IMR-90 (cell line): ENCODE measurements around the gene OLFM4. TPM values are rescaled to one million over a fixed set of nuclear protein-coding genes. Genes with fewer than 3 reads are reported as not detected.

Experiments used
- ATAC-seq: fragments of 200-7000 bp; cut with Tn5 transposase; 2 replicates; pipeline ENCODE4 v1.9.1; 2020; ENCODE audit warnings: low read depth, mild to moderate bottlenecking, moderate library complexity
- BruUV-seq: library from RNA; stranded (reverse); fragments of 400-500 nt; replicated peaks from 2 replicates; lab custom pipeline; 2021; lab: Mats Ljungman, UMichigan
- CTCF ChIA-PET: fragments of 300-600 bp; formaldehyde crosslinking; extraction: SDS; loops from one replicate; lab custom pipeline; 2021; ENCODE audit warnings: antibody characterized with exemption; lab: Yijun Ruan, JAX
- POLR2A ChIA-PET: fragments of 300-600 bp; sonication (Branson Sonifier 250); formaldehyde crosslinking; loops from one replicate; lab custom pipeline; 2022; ENCODE audit warnings: antibody characterized with exemption; ENCODE audit not compliant: unreplicated experiment; lab: Charles Lee
- DNase-seq: peaks from one replicate; pipeline ENCODE4 v3.0.0; 2013
- H2AFZ ChIP-seq: replicated peaks from 2 replicates; pipeline ENCODE3; 2013; ENCODE audit warnings: low read length, mild to moderate bottlenecking; ENCODE audit not compliant: poor library complexity
- H2AK5ac ChIP-seq: 2 replicates; pipeline ENCODE4 v1.6.1; 2013; ENCODE audit warnings: low read depth, low read length, inconsistent platforms
- H2AK9ac ChIP-seq: replicated peaks from 2 replicates; pipeline ENCODE3; 2013; ENCODE audit warnings: mild to moderate bottlenecking, low read depth, low read length, moderate library complexity; ENCODE audit not compliant: poor library complexity
- H2BK120ac ChIP-seq: 2 replicates; pipeline ENCODE4 v1.6.1; 2013; ENCODE audit warnings: low read depth, low read length, inconsistent platforms
- H2BK15ac ChIP-seq: 3 replicates; pipeline ENCODE4 v1.6.1; 2013; ENCODE audit warnings: low read depth, low read length, inconsistent platforms
- H2BK20ac ChIP-seq: 2 replicates; pipeline ENCODE4 v1.6.1; 2013; ENCODE audit warnings: low read depth, mild to moderate bottlenecking, inconsistent platforms, low read length, moderate library complexity
- H2BK5ac ChIP-seq: 2 replicates; pipeline ENCODE4 v1.6.1; 2013; ENCODE audit warnings: mild to moderate bottlenecking, low read depth, low read length, inconsistent platforms; ENCODE audit not compliant: poor library complexity, severe bottlenecking
- H3K14ac ChIP-seq: replicated peaks from 2 replicates; pipeline ENCODE4 v1.6.1; 2013; ENCODE audit warnings: low read depth, low read length, inconsistent platforms
- H3K18ac ChIP-seq: 2 replicates; pipeline ENCODE4 v1.6.1; 2013; ENCODE audit warnings: low read depth, low read length, control low read depth
- H3K23ac ChIP-seq: 2 replicates; pipeline ENCODE4 v1.6.1; 2013; ENCODE audit warnings: low read depth, low read length, inconsistent platforms
- H3K27ac ChIP-seq: 2 replicates; pipeline ENCODE4 v1.5.1; 2013; ENCODE audit warnings: mild to moderate bottlenecking, control low read depth, low read length; ENCODE audit not compliant: insufficient read depth
- H3K27me3 ChIP-seq: 2 replicates; pipeline ENCODE4 v1.6.1; 2013; ENCODE audit warnings: low read length; ENCODE audit not compliant: control insufficient read depth, insufficient read depth
- H3K36me3 ChIP-seq: 2 replicates; pipeline ENCODE4 v1.6.1; 2013; ENCODE audit warnings: low read length, mixed read lengths; ENCODE audit not compliant: control insufficient read depth, insufficient read depth
- H3K4ac ChIP-seq: 2 replicates; pipeline ENCODE4 v1.6.1; 2013; ENCODE audit warnings: low read depth, low read length, inconsistent platforms
- H3K4me1 ChIP-seq: 2 replicates; pipeline ENCODE4 v1.6.1; 2013; ENCODE audit warnings: low read length, mixed read lengths; ENCODE audit not compliant: control insufficient read depth, insufficient read depth
- H3K4me2 ChIP-seq: 2 replicates; pipeline ENCODE4 v1.6.1; 2013; ENCODE audit warnings: low read depth, mild to moderate bottlenecking, control low read depth, low read length, moderate library complexity
- H3K4me3 ChIP-seq: 2 replicates; pipeline ENCODE4 v1.5.1; 2013; ENCODE audit warnings: low read depth, mild to moderate bottlenecking, control low read depth, low read length, moderate library complexity; ENCODE audit not compliant: insufficient read depth
- H3K56ac ChIP-seq: 2 replicates; pipeline ENCODE4 v1.6.1; 2013; ENCODE audit warnings: low read length, inconsistent platforms; ENCODE audit not compliant: insufficient read depth; ENCODE audit errors: extremely low read depth
- H3K79me1 ChIP-seq, 2 experiments: 2 replicates each; pipeline ENCODE4 v1.6.1; 2013; ENCODE audit warnings: low read length in 2 of 2, inconsistent platforms in 1 of 2, low read depth in 1 of 2
- H3K9ac ChIP-seq: 2 replicates; pipeline ENCODE4 v1.6.1; 2013; ENCODE audit warnings: low read depth, low read length, control low read depth
- H3K9me1 ChIP-seq: 2 replicates; pipeline ENCODE4 v1.6.1; 2013; ENCODE audit warnings: low read length, inconsistent platforms; ENCODE audit not compliant: insufficient read depth
- H3K9me3 ChIP-seq: 2 replicates; pipeline ENCODE4 v1.6.1; 2013; ENCODE audit warnings: low read length; ENCODE audit not compliant: control insufficient read depth, insufficient read depth
- H4K20me1 ChIP-seq: 2 replicates; pipeline ENCODE4 v1.6.1; 2013; ENCODE audit warnings: low read length, inconsistent platforms; ENCODE audit not compliant: insufficient read depth
- H4K5ac ChIP-seq: 2 replicates; pipeline ENCODE4 v1.6.1; 2013; ENCODE audit warnings: mild to moderate bottlenecking, low read depth, low read length, control low read depth
- H4K8ac ChIP-seq, 2 experiments: 2 replicates each; pipeline ENCODE4 v1.6.1; 2013; ENCODE audit warnings: low read depth in 2 of 2, low read length in 2 of 2, control low read depth in 1 of 2, inconsistent platforms in 1 of 2
- H4K91ac ChIP-seq: 2 replicates; pipeline ENCODE4 v1.6.1; 2013; ENCODE audit warnings: low read depth, low read length, inconsistent platforms; ENCODE audit not compliant: insufficient read depth
- CHD1 ChIP-seq: IDR thresholded peaks from 2 replicates; pipeline ENCODE4 v1.6.1; 2012; ENCODE audit warnings: low read depth, low read length, improper control_type of control experiment
- ELK1 ChIP-seq: fragments of 150-350 bp; IDR thresholded peaks from 2 replicates; pipeline ENCODE4 v1.6.1; 2016; ENCODE audit warnings: low read depth, mild to moderate bottlenecking, low read length, moderate library complexity, borderline replicate concordance
- NFE2L2 ChIP-seq: fragments of 150-350 bp; IDR thresholded peaks from 2 replicates; pipeline ENCODE4 v1.6.1; 2016; ENCODE audit warnings: low read depth, mild to moderate bottlenecking, low read length
- RCOR1 ChIP-seq: IDR thresholded peaks from 2 replicates; pipeline ENCODE4 v1.6.1; 2012; ENCODE audit warnings: mild to moderate bottlenecking, low read length, improper control_type of control experiment; ENCODE audit not compliant: insufficient replicate concordance
- RFX5 ChIP-seq: IDR thresholded peaks from 2 replicates; pipeline ENCODE4 v1.8.0; 2012; ENCODE audit warnings: low read depth, mild to moderate bottlenecking, low read length, moderate library complexity
- WGBS, 2 experiments: methylation state at CpG; one replicate each; pipeline versions ENCODE4 v1.1.5 to v1.1.7; 2013; ENCODE audit warnings: missing lambda C conversion rate in 2 of 2; ENCODE audit not compliant: insufficient read length in 1 of 2; ENCODE audit errors: extremely low coverage in 2 of 2; 5-methylcytosine and 5-hydroxymethylcytosine counted together
- dilution Hi-C: fragments of 300-500 bp; cut with HindIII; formaldehyde crosslinking; loops from one replicate; pipeline ENCODE4 v1.14.3; 2018; ENCODE audit warnings: low sequenced_read_pairs; ENCODE audit not compliant: unreplicated experiment
- in situ Hi-C: fragments of 300-500 bp; cut with MboI; formaldehyde crosslinking; loops from 3 replicates; pipeline ENCODE4 v1.14.3; 2019; ENCODE audit warnings: low sequenced_read_pairs, inconsistent platforms, mixed read lengths
- intact Hi-C: fragments of 100-400 bp; cut with micrococcal nuclease; formaldehyde crosslinking; loops from 2 replicates; pipeline ENCODE4 v1.10.0; 2022
- polyA plus RNA-seq, 3 experiments: library from polyadenylated mRNA; depleted of rRNA; stranded (reverse); fragments of >200 nt; gene quantifications; 2 replicates each; pipeline ENCODE4 v1.2.3, GENCODE V29; 2012; ENCODE audit warnings: low replicate concordance in 1 of 3
- total RNA-seq: library from RNA; depleted of rRNA; stranded (reverse); fragments of >200 nt; gene quantifications from 2 replicates; pipeline ENCODE4 v1.2.3, GENCODE V29; 2012

OLFM4 gene
- total and polyA plus RNA-seq, 2 of the 4 experiments (the other 2 are of a cell fraction) = not detected

GRCh38 chr13:53028637-53029203, at the start of gene OLFM4 (continued):
- no peak for TF ChIP-seq RFX5

GRCh38 chr13:52978989-52979388, 49.6 kb upstream of the OLFM4 start:
- in situ Hi-C loops (no loop called here), dilution Hi-C loops (no loop called here), intact Hi-C loops (no loop called here)
- Histone ChIP-seq H3K56ac (no peak overlapping the region), H3K4me3 (no peak overlapping the region), H3K9me3 (peaks cover 2% of the 10 kb centered on the region; the same call in 1 of the 2 replicates), H4K5ac (no peak overlapping the region), H3K4me2 (no peak overlapping the region), H3K14ac (no peak overlapping the region), H3K23ac (no peak overlapping the region), H3K9me1 (no peaks in the 10 kb centered on the region), H2AK5ac (no peak overlapping the region), H3K27ac (no peak overlapping the region), H2BK120ac (no peak overlapping the region), H4K8ac (no peak overlapping the region), H3K18ac (no peak overlapping the region), H3K4ac (no peak overlapping the region), H3K79me1 (no peaks in the 10 kb centered on the region), H2AFZ (no peak overlapping the region), H4K20me1 (no peaks in the 10 kb centered on the region), H2BK15ac (no peak overlapping the region), H2AK9ac (no peak overlapping the region), H3K36me3 (no peaks in the 10 kb centered on the region), H2BK5ac (no peak overlapping the region), H3K27me3 (no peaks in the 10 kb centered on the region), H3K4me1 (no peaks in the 10 kb centered on the region), H2BK20ac (no peak overlapping the region), H4K91ac (no peak overlapping the region), H3K9ac (no peak overlapping the region)
- POLR2A ChIA-PET = no interaction called here
- BruUV-seq = no TSS peak
- ATAC-seq (no peak), DNase-seq (no peak)
- WGBS, 2 experiments = no CpG with 5 or more reads among the region's 5 CpGs
- CTCF ChIA-PET = interaction anchor here (1.3 kb wide), 1 partner anchor 11 kb away, joined by 3 read pairs; no protein-coding TSS in a partner anchor
- TF ChIP-seq RCOR1 = no peak
- no peak for TF ChIP-seq NFE2L2
- no peak for TF ChIP-seq CHD1
- TF ChIP-seq ELK1 = no peak
